ENCODE results near the gene DAZAP2. TPM values are rescaled to one million over a fixed set of nuclear protein-coding genes. Genes with fewer than 3 reads are reported as not detected.
A peak's percentile ranks its signal among the peaks of the same experiment; 100 is the strongest.

Gene DAZAP2
- total and polyA plus RNA-seq, 2 of the 4 experiments (the other 2 are of a cell fraction), result 62.2 to 202 TPM

GRCh38 chr12:51190820-51191219, 47.8 kb upstream of the DAZAP2 start:
- Histone ChIP-seq H3K14ac (replicated peaks; ENCODE audit: low read depth, low read length) (no peak overlapping the region), H3K23ac (ENCODE audit: low read depth, low read length) (no peak overlapping the region), H3K9me3 (ENCODE audit: control insufficient read depth, insufficient read depth, low read length) (no peaks in the 10 kb centered on the region), H3K56ac (ENCODE audit: extremely low read depth, insufficient read depth, low read length) (no peak overlapping the region), H3K4me3 (ENCODE audit: insufficient read depth, low read depth, low read length) (no peak overlapping the region), H4K8ac (ENCODE audit: low read depth in 2 of 2, low read length in 2 of 2) (no peak overlapping the region), H3K4ac (ENCODE audit: low read depth, low read length) (no peak overlapping the region), H3K27me3 (ENCODE audit: control insufficient read depth, insufficient read depth, low read length) (no peaks in the 10 kb centered on the region), H3K4me2 (ENCODE audit: low read depth, low read length) (no peak overlapping the region), H2BK120ac (ENCODE audit: low read depth, low read length) (no peak overlapping the region), H3K27ac (ENCODE audit: insufficient read depth, low read length) (no peak overlapping the region), H4K20me1 (ENCODE audit: insufficient read depth, low read length) (no peaks in the 10 kb centered on the region), H3K9me1 (ENCODE audit: insufficient read depth, low read length) (0 out of 2 replicates have a peak, but pooled peaks cover 2% of the 10 kb centered on the region), H2AFZ (replicated peaks; ENCODE audit: low read length, poor library complexity) (no peak overlapping the region), H2AK5ac (ENCODE audit: low read depth, low read length) (no peak overlapping the region), H3K36me3 (ENCODE audit: control insufficient read depth, insufficient read depth, low read length) (peaks cover 16% of the 10 kb centered on the region), H2BK20ac (ENCODE audit: low read depth, low read length) (no peak overlapping the region), H3K9ac (ENCODE audit: low read depth, low read length) (no peak overlapping the region), H3K79me1 (ENCODE audit: low read depth in 1 of 2, low read length in 2 of 2) (no peaks in the 10 kb centered on the region), H4K5ac (ENCODE audit: low read depth, low read length) (no peak overlapping the region), H2AK9ac (replicated peaks; ENCODE audit: low read depth, low read length, poor library complexity) (no peak overlapping the region), H2BK15ac (ENCODE audit: low read depth, low read length) (no peak overlapping the region), H3K4me1 (ENCODE audit: control insufficient read depth, insufficient read depth, low read length) (no peaks in the 10 kb centered on the region), H3K18ac (ENCODE audit: low read depth, low read length) (no peak overlapping the region), H4K91ac (ENCODE audit: insufficient read depth, low read depth, low read length) (no peak overlapping the region), H2BK5ac (ENCODE audit: low read depth, low read length, poor library complexity, severe bottlenecking) (no peak overlapping the region)
- dilution Hi-C loops (cut with HindIII; ENCODE audit: low sequenced_read_pairs, unreplicated experiment) (no loop called here), in situ Hi-C loops (cut with MboI; ENCODE audit: low sequenced_read_pairs) (no loop called here), intact Hi-C loops (cut with micrococcal nuclease) (no loop called here)
- ChIA-PET CTCF (interaction anchor here (0.6 kb wide), 1 partner anchor 16 kb away, joined by 7 read pairs; no protein-coding TSS in a partner anchor), POLR2A (ENCODE audit: unreplicated experiment) (interaction anchor here (0.6 kb wide), 1 partner anchor 27 kb away, joined by 14 read pairs; the partner anchor contains the start of gene POU6F1)
- 100% methylated on average over 1 of the region's 4 CpGs; no CpG with 5 or more reads in 1 of the 2 experiments for WGBS, 2 experiments (ENCODE audit: extremely low coverage in 2 of 2, insufficient read length in 1 of 2)
- ATAC-seq (ENCODE audit: low read depth) (peak; percentile 35; the same call in 1 of the 2 replicates), DNase-seq (no peak)
- BruUV-seq (replicated peaks), result no TSS peak
- TF ChIP-seq CHD1 (IDR thresholded peaks at IDR 0.05; ENCODE audit: low read depth, low read length) (no peak), POLR2A (IDR thresholded peaks at IDR 0.05; ENCODE audit: low read depth, low read length) (no peak), NFE2L2 (IDR thresholded peaks at IDR 0.05; ENCODE audit: low read depth, low read length) (no peak), CEBPB (IDR thresholded peaks at IDR 0.05; ENCODE audit: low read depth, low read length) (no peak), RFX5 (IDR thresholded peaks at IDR 0.05; ENCODE audit: low read depth, low read length) (no peak), USF2 (IDR thresholded peaks at IDR 0.05; ENCODE audit: low read depth, low read length) (no peak), FOS (IDR thresholded peaks at IDR 0.05; ENCODE audit: low read depth, low read length) (no peak), MAZ (IDR thresholded peaks at IDR 0.05; ENCODE audit: borderline replicate concordance, low read depth, low read length) (no peak), MAFK (IDR thresholded peaks at IDR 0.05; ENCODE audit: low read depth, low read length) (no peak), ELK1 (IDR thresholded peaks at IDR 0.05; ENCODE audit: borderline replicate concordance, low read depth, low read length) (no peak), BHLHE40 (IDR thresholded peaks at IDR 0.05; ENCODE audit: low read depth, low read length) (no peak), RAD21 (IDR thresholded peaks at IDR 0.05; ENCODE audit: low read length) (no peak), MXI1 (IDR thresholded peaks at IDR 0.05; ENCODE audit: borderline replicate concordance, low read depth, low read length) (no peak), CTCF (conservative IDR thresholded peaks at IDR 0.05; ENCODE audit: low read depth, low read length) (no peak), SMC3 (IDR thresholded peaks at IDR 0.05; ENCODE audit: low read depth, low read length) (no peak), RCOR1 (IDR thresholded peaks at IDR 0.05; ENCODE audit: insufficient replicate concordance, low read length) (no peak)
